Right ventricle myocardium superior (tissue), 1 donor: ENCODE results near the gene ELAVL2. TPM values are rescaled to one million over a fixed set of nuclear protein-coding genes. Genes with fewer than 3 reads are reported as not detected.

ENCODE experiments used
- ATAC-seq: fragments of 200-7000 bp; cut with Tn5 transposase; one replicate; pipeline ENCODE4 v1.9.1; 2020; ENCODE audit warnings: mild to moderate bottlenecking; ENCODE audit not compliant: poor library complexity
- DNase-seq: peaks from one replicate; pipeline ENCODE4 v3.0.0-alpha.2; 2020
- intact Hi-C: fragments of 100-400 bp; cut with DNase I; formaldehyde crosslinking; loops from one replicate; pipeline ENCODE4 v1.11.2; 2022
- total RNA-seq: library from RNA; stranded (reverse); fragmentation: NEBNext Ultra II Directional; extraction: Animal tissue kit (Norgen Biotek cat#: 25700); gene quantifications from one replicate; pipeline ENCODE4 v1.2.1, GENCODE V29; 2021
- donor health status: DM: no; HTN: yes; CAD: no; lungs with severe emphysema.

The ELAVL2 gene
- total RNA-seq, 1 donor from 2014 or later: not detected

- ATAC-seq (no peak), DNase-seq (no peak)
- intact Hi-C loops: no loop called here
Measured at GRCh38 chr9:23682891-23683431, 143.1 kb downstream of the ELAVL2 start.

- intact Hi-C loops: no loop called here
- ATAC-seq (no peak), DNase-seq (no peak)
Measured at GRCh38 chr9:23682352-23682751, 143.7 kb downstream of the ELAVL2 start.

- intact Hi-C loops: no loop called here
- DNase-seq (no peak), ATAC-seq (no peak)
Measured at GRCh38 chr9:23677446-23677845, 148.6 kb downstream of the ELAVL2 start.

- intact Hi-C loops: no loop called here
- no peak for ATAC-seq
- DNase-seq: no peak
Measured at GRCh38 chr9:23674016-23674585, 151.9 kb downstream of the ELAVL2 start.

GRCh38 chr9:23672151-23672550 is 153.9 kb downstream of the ELAVL2 start:
- ATAC-seq (no peak), DNase-seq (no peak)
- intact Hi-C loops: no loop called here

GRCh38 chr9:23669776-23670175 is 156.3 kb downstream of the ELAVL2 start:
- intact Hi-C loops: no loop called here
- no peak for ATAC-seq
- DNase-seq: no peak

- DNase-seq (no peak), ATAC-seq (no peak)
- intact Hi-C loops: no loop called here
Measured at GRCh38 chr9:23665635-23666034, 160.4 kb downstream of the ELAVL2 start.

GRCh38 chr9:23665051-23665450 is 161.0 kb downstream of the ELAVL2 start:
- intact Hi-C loops: no loop called here
- ATAC-seq: no peak
- DNase-seq: no peak

GRCh38 chr9:23663946-23664345 is 162.1 kb downstream of the ELAVL2 start:
- intact Hi-C loops: no loop called here
- no peak for ATAC-seq
- DNase-seq: no peak

GRCh38 chr9:23663536-23663935 is 162.5 kb downstream of the ELAVL2 start:
- ATAC-seq: no peak
- no peak for DNase-seq
- intact Hi-C loops: no loop called here

GRCh38 chr9:23663125-23663524 is 162.9 kb downstream of the ELAVL2 start:
- no peak for DNase-seq
- intact Hi-C loops: no loop called here
- ATAC-seq: no peak

- intact Hi-C loops: no loop called here
- ATAC-seq: no peak
- no peak for DNase-seq
Measured at GRCh38 chr9:23662320-23662719, 163.7 kb downstream of the ELAVL2 start.

- no peak for DNase-seq
- ATAC-seq: no peak
- intact Hi-C loops: no loop called here
Measured at GRCh38 chr9:23659346-23660006, 166.6 kb downstream of the ELAVL2 start.

GRCh38 chr9:23658376-23659258 is 167.4 kb downstream of the ELAVL2 start:
- ATAC-seq (peak; percentile 65), DNase-seq (no peak)
- intact Hi-C loops: no loop called here

- intact Hi-C loops: no loop called here
- DNase-seq (no peak), ATAC-seq (no peak)
Measured at GRCh38 chr9:23651051-23651450, 175.0 kb downstream of the ELAVL2 start.

GRCh38 chr9:23648651-23649050 is 177.4 kb downstream of the ELAVL2 start:
- DNase-seq (no peak), ATAC-seq (no peak)
- intact Hi-C loops: no loop called here

GRCh38 chr9:23644896-23645295 is 181.1 kb downstream of the ELAVL2 start:
- DNase-seq: no peak
- intact Hi-C loops: no loop called here
- ATAC-seq: no peak

- intact Hi-C loops: no loop called here
- ATAC-seq (no peak), DNase-seq (no peak)
Measured at GRCh38 chr9:23644326-23644725, 181.7 kb downstream of the ELAVL2 start.

- intact Hi-C loops: no loop called here
- no peak for ATAC-seq
- no peak for DNase-seq
Measured at GRCh38 chr9:23643656-23644258, 182.3 kb downstream of the ELAVL2 start.
